ENCODE data around the gene SPSB1.
A peak's percentile ranks its signal among the peaks of the same experiment; 100 is the strongest.
"Not testable (repeated sequence)": the region's sequence is repeated elsewhere in the genome, so short reads cannot be mapped to it uniquely, and the experiment has no call there.

Gene SPSB1

GRCh38 chr1:9384751-9385245 is 92.1 kb downstream of the SPSB1 start:
- Mint-ChIP-seq H3K27ac (peak overlapping the region; percentile 46), H3K36me3 (ENCODE audit: low read depth) (no peaks in the 10 kb centered on the region), H3K27me3 (ENCODE audit: low read depth, poor library complexity) (peaks cover 13% of the 10 kb centered on the region), H3K4me3 (peak overlapping the region; percentile 0), H3K4me1 (peaks cover 57% of the 10 kb centered on the region), H3K9me3 (no peaks in the 10 kb centered on the region)
- TF ChIP-seq, protein P1, sequence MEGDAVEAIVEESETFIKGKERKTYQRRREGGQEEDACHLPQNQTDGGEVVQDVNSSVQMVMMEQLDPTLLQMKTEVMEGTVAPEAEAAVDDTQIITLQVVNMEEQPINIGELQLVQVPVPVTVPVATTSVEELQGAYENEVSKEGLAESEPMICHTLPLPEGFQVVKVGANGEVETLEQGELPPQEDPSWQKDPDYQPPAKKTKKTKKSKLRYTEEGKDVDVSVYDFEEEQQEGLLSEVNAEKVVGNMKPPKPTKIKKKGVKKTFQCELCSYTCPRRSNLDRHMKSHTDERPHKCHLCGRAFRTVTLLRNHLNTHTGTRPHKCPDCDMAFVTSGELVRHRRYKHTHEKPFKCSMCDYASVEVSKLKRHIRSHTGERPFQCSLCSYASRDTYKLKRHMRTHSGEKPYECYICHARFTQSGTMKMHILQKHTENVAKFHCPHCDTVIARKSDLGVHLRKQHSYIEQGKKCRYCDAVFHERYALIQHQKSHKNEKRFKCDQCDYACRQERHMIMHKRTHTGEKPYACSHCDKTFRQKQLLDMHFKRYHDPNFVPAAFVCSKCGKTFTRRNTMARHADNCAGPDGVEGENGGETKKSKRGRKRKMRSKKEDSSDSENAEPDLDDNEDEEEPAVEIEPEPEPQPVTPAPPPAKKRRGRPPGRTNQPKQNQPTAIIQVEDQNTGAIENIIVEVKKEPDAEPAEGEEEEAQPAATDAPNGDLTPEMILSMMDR (IDR thresholded peaks at IDR 0.05): no peak
- DNase-seq: peak; percentile 32

- not testable (repeated sequence) for H3K36me3 Mint-ChIP-seq (ENCODE audit: low read depth); DNase-seq; H3K4me3 Mint-ChIP-seq; H3K9me3 Mint-ChIP-seq
- Mint-ChIP-seq H3K4me1 (peaks cover 58% of the 10 kb centered on the region), H3K27me3 (ENCODE audit: low read depth, poor library complexity) (peaks cover 13% of the 10 kb centered on the region), H3K27ac (peak overlapping the region; percentile 84)
These were observed 92.7 kb downstream of the SPSB1 start for GRCh38 chr1:9385392-9385791.

GRCh38 chr1:9385801-9386573 is 93.3 kb downstream of the SPSB1 start:
- DNase-seq: no peak
- Mint-ChIP-seq H3K27ac (peak overlapping the region; percentile 84), H3K27me3 (ENCODE audit: low read depth, poor library complexity) (peaks cover 13% of the 10 kb centered on the region), H3K36me3 (ENCODE audit: low read depth) (no peaks in the 10 kb centered on the region), H3K9me3 (no peaks in the 10 kb centered on the region), H3K4me1 (peaks cover 58% of the 10 kb centered on the region), H3K4me3 (no peak overlapping the region)
- TF ChIP-seq, protein P1 (IDR thresholded peaks at IDR 0.05): no peak

DNA sequence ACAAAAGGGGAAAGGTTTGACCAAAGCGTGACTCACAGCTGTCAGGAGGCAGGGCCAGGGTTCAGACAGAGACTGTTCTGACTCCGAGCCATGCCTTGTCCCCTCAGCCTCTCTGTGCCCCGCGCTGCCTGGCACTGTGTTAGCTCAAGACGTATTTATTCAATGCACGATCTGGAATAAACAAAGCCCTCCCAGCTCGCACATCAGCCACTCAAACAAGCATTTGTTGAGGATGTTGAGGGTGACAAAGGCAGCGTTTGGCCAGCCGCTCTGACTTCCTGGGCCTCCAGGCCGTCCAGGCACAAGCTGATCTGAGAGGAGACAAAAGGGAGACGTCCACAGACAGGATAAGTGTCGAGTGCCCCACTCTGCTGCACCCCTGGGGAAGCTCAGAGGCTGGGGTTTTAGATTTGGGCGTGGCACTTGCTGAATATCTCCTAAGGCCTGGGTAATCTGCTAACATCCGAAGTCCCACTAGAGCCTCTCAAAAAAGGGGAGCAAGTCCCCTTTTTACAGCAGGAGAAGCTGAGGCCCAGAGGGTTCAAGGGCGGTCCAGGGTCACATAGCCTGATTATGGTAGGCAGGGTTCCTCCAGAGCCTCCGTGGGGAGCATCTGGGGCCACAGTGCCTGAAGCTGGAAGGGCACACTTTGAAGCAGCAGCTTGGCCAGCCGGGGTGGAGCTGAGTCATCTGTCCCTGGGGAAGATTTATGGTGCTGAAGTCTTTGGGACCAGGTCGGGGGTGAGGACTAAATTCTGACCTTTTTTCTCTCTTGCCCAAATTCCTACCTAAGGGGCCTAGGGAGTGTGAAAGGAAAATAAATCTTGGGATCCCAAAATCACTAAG is 95.9 kb downstream of the SPSB1 start:
- Mint-ChIP-seq H3K4me3 (no peak overlapping the region), H3K36me3 (ENCODE audit: low read depth) (no peaks in the 10 kb centered on the region), H3K9me3 (peaks cover 5% of the 10 kb centered on the region), H3K27ac (peak overlapping the region; percentile 83), H3K4me1 (peaks cover 56% of the 10 kb centered on the region), H3K27me3 (ENCODE audit: low read depth, poor library complexity) (peaks cover 17% of the 10 kb centered on the region)
- TF ChIP-seq, protein P1 (IDR thresholded peaks at IDR 0.05): no peak
- DNase-seq: no peak

- Mint-ChIP-seq H3K27ac (no peak overlapping the region), H3K4me3 (no peak overlapping the region), H3K9me3 (peaks cover 12% of the 10 kb centered on the region), H3K27me3 (ENCODE audit: low read depth, poor library complexity) (peaks cover 25% of the 10 kb centered on the region), H3K4me1 (peaks cover 45% of the 10 kb centered on the region), H3K36me3 (ENCODE audit: low read depth) (peaks cover under 1% of the 10 kb centered on the region)
- TF ChIP-seq, protein P1 (IDR thresholded peaks at IDR 0.05): no peak
- no peak for DNase-seq
These were observed 97.3 kb downstream of the SPSB1 start for GRCh38 chr1:9389968-9390367.

DNA sequence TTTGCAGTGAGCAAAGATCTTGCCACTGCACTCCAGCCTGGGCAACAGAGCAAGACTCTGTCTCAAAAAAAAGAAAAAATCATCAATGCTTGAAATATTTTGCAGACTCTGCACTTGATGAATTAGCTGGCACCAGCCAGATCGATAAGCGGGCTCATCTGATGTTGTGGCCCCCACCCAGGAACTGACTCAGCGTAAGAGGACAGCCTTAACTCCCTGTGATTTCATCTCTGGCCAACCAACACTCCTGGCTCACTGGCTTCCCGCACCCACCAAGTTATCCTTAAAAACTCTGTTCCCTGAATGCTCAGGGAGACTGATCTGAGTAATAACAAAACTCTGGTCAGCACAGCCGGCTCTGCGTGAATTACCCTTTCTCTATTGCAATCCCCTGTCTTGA is 98.9 kb downstream of the SPSB1 start:
- Mint-ChIP-seq H3K27ac (no peak overlapping the region), H3K9me3 (peaks cover 19% of the 10 kb centered on the region)

More for the DNA sequence above, 98.9 kb downstream of the SPSB1 start:
- Mint-ChIP-seq H3K27me3 (ENCODE audit: low read depth, poor library complexity) (peaks cover 25% of the 10 kb centered on the region), H3K4me1 (peaks cover 31% of the 10 kb centered on the region), H3K4me3 (no peak overlapping the region), H3K36me3 (ENCODE audit: low read depth) (peaks cover 5% of the 10 kb centered on the region)
- no peak for DNase-seq
- TF ChIP-seq, protein P1 (IDR thresholded peaks at IDR 0.05): no peak
